HCT116 (cell line): Measurements from ENCODE around the gene NT5E. TPM values are rescaled to one million over a fixed set of nuclear protein-coding genes. Genes with fewer than 3 reads are reported as not detected.

Source experiments
- ATAC-seq: fragments of 200-7000 bp; cut with Tn5 transposase; 2 replicates; pipeline ENCODE4 v1.9.1; 2020; ENCODE audit warnings: mild to moderate bottlenecking, moderate library complexity
- BruUV-seq: library from RNA; stranded (reverse); fragments of 400-500 nt; replicated peaks from 2 replicates; lab custom pipeline; 2021; lab: Mats Ljungman, UMichigan
- CTCF ChIA-PET: fragments of 300-600 bp; sonication (Branson Sonifier 250); formaldehyde crosslinking; loops from one replicate; lab custom pipeline; 2021; ENCODE audit warnings: antibody characterized with exemption; lab: Charles Lee
- POLR2A ChIA-PET: fragments of 300-600, 350-600 bp; sonication (Branson Sonifier 250); formaldehyde crosslinking; loops from one replicate; lab custom pipeline; 2021; ENCODE audit warnings: antibody characterized with exemption; lab: Charles Lee
- RAD21 ChIA-PET, 2 experiments: fragments of 300-600 bp; sonication (Branson Sonifier 250); formaldehyde crosslinking; loops; one replicate each; lab custom pipeline; 2023; ENCODE audit warnings: low total read pairs in 2 of 2; ENCODE audit not compliant: uncharacterized antibody in 2 of 2, unreplicated experiment in 2 of 2, low non-redundant PET in 1 of 2; lab: Charles Lee
- DNase-seq: peaks from one replicate; pipeline ENCODE4 v3.0.0-alpha.2; 2010; ENCODE audit warnings: low read depth, low spot score
- H2AFZ ChIP-seq: fragments of 200-600 bp; shearing (Covaris generic), sonication (generic); 2 replicates; pipeline ENCODE4 v1.6.1; 2017; ENCODE audit warnings: low read depth, mixed run types, mixed read lengths, antibody characterized with exemption, low read length; ENCODE audit not compliant: poor library complexity, severe bottlenecking
- H3K27ac ChIP-seq: 2 replicates; pipeline ENCODE4 v1.5.1; 2012; ENCODE audit warnings: low read depth, low read length
- H3K27me3 ChIP-seq: fragments of 200-600 bp; sonication (generic); 2 replicates; pipeline ENCODE4 v1.6.1; 2016; ENCODE audit warnings: mixed run types, low read length, mixed read lengths; ENCODE audit not compliant: insufficient read depth
- H3K36me3 ChIP-seq, 2 experiments: fragments of 200-500 bp in 1 of 2; fragments of 200-600 bp in 1 of 2; sonication (Bioruptor generic) in 1 of 2; sonication (generic) in 1 of 2; 2 replicates each; pipeline versions ENCODE4 v1.5.1 to v1.6.1; 2014 to 2016; ENCODE audit warnings: low read length in 2 of 2, inconsistent platforms in 1 of 2, mixed read lengths in 1 of 2, mixed run types in 1 of 2; ENCODE audit not compliant: insufficient read depth in 2 of 2, control insufficient read depth in 1 of 2
- H3K4me1 ChIP-seq, 2 experiments: fragments of 200-600 bp in 1 of 2; sonication (generic) in 1 of 2; 2 replicates each; pipeline versions ENCODE4 v1.5.1 to v1.6.1; 2012 to 2017; ENCODE audit warnings: low read length in 2 of 2, inconsistent platforms in 1 of 2, mild to moderate bottlenecking in 1 of 2, mixed read lengths in 1 of 2, mixed run types in 1 of 2, moderate library complexity in 1 of 2; ENCODE audit not compliant: insufficient read depth in 2 of 2, control insufficient read depth in 1 of 2
- H3K4me2 ChIP-seq: fragments of 200-600 bp; sonication (generic); 2 replicates; pipeline ENCODE4 v1.6.1; 2017; ENCODE audit warnings: mixed run types, low read length, mixed read lengths
- H3K4me3 ChIP-seq, 2 experiments: fragments of 200-600 bp in 1 of 2; sonication (generic) in 1 of 2; replicated peaks in 1 of 2; 2 replicates each; pipeline ENCODE4 v1.5.1; 2011 to 2016; ENCODE audit warnings: low read length in 2 of 2, control low read depth in 1 of 2, low read depth in 1 of 2, mild to moderate bottlenecking in 1 of 2, mixed read lengths in 1 of 2, mixed run types in 1 of 2
- H3K79me2 ChIP-seq: fragments of 200-600 bp; sonication (generic); 2 replicates; pipeline ENCODE4 v1.6.1; 2017; ENCODE audit warnings: mild to moderate bottlenecking, mixed run types, low read length, moderate library complexity, mixed read lengths; ENCODE audit not compliant: insufficient read depth
- H3K9ac ChIP-seq: fragments of 200-600 bp; sonication (generic); 2 replicates; pipeline ENCODE4 v1.6.1; 2016; ENCODE audit warnings: low read length, mixed read lengths
- H3K9me2 ChIP-seq: fragments of 200-600 bp; sonication (generic), shearing (Covaris generic); 2 replicates; pipeline ENCODE4 v1.6.1; 2017; ENCODE audit warnings: mixed run types, mild to moderate bottlenecking, moderate library complexity; ENCODE audit not compliant: insufficient read depth
- H3K9me3 ChIP-seq, 2 experiments: fragments of 200-500 bp in 1 of 2; fragments of 200-600 bp in 1 of 2; sonication (Bioruptor generic) in 1 of 2; sonication (generic) in 1 of 2; 2 replicates each; pipeline ENCODE4 v1.6.1; 2014 to 2017; ENCODE audit warnings: low read length in 2 of 2, mixed read lengths in 2 of 2, inconsistent platforms in 1 of 2, low read depth in 1 of 2, mild to moderate bottlenecking in 1 of 2, mixed run types in 1 of 2, moderate library complexity in 1 of 2; ENCODE audit not compliant: control insufficient read depth in 1 of 2, insufficient read depth in 1 of 2
- H4K20me1 ChIP-seq: fragments of 200-600 bp; sonication (generic), shearing (Covaris generic); 2 replicates; pipeline ENCODE4 v1.6.1; 2017; ENCODE audit warnings: mixed run types, mild to moderate bottlenecking, moderate library complexity; ENCODE audit not compliant: insufficient read depth
- CBX3 ChIP-seq: IDR thresholded peaks from 2 replicates; pipeline ENCODE4 v1.6.1; 2012; ENCODE audit warnings: low read depth
- EGR1 ChIP-seq: IDR thresholded peaks from 2 replicates; pipeline ENCODE4 v1.6.1; 2012; ENCODE audit warnings: low read depth
- ELF1 ChIP-seq: IDR thresholded peaks from 2 replicates; pipeline ENCODE4 v1.6.1; 2012; ENCODE audit warnings: low read depth, borderline replicate concordance
- EZH2 ChIP-seq: fragments of 200-600 bp; sonication (generic); IDR thresholded peaks from 2 replicates; pipeline ENCODE4 v1.6.1; 2017; ENCODE audit warnings: antibody characterized with exemption, mixed run types
- EZH2phosphoT487 ChIP-seq: fragments of 200-600 bp; IDR thresholded peaks from 2 replicates; pipeline ENCODE4 v1.6.1; 2018; ENCODE audit warnings: antibody characterized with exemption, borderline replicate concordance
- FOSL1 ChIP-seq: IDR thresholded peaks from 2 replicates; pipeline ENCODE4 v1.6.1; 2012; ENCODE audit warnings: low read depth
- JUND ChIP-seq: IDR thresholded peaks from 2 replicates; pipeline ENCODE4 v1.6.1; 2012
- POLR2A ChIP-seq: IDR thresholded peaks from 2 replicates; pipeline ENCODE4 v1.7.0; 2011; ENCODE audit warnings: borderline replicate concordance; ENCODE audit not compliant: insufficient read depth, insufficient read length; ENCODE audit errors: extremely low read depth
- POLR2AphosphoS5 ChIP-seq: IDR thresholded peaks from 2 replicates; pipeline ENCODE4 v1.6.1; 2011; ENCODE audit warnings: mild to moderate bottlenecking, low read depth, low read length, moderate library complexity
- RAD21 ChIP-seq: IDR thresholded peaks from 2 replicates; pipeline ENCODE4 v1.6.1; 2012; ENCODE audit warnings: low read depth, mild to moderate bottlenecking
- SIN3A ChIP-seq: IDR thresholded peaks from 2 replicates; pipeline ENCODE4 v1.6.1; 2012; ENCODE audit warnings: low read depth
- SP1 ChIP-seq: IDR thresholded peaks from 2 replicates; pipeline ENCODE4 v1.6.1; 2012; ENCODE audit warnings: low read depth
- TCF7L2 ChIP-seq: IDR thresholded peaks from 2 replicates; pipeline ENCODE4 v1.7.0; 2011; ENCODE audit warnings: borderline replicate concordance, inconsistent platforms; ENCODE audit not compliant: insufficient read depth, insufficient read length; ENCODE audit errors: extremely low read depth
- YY1 ChIP-seq: IDR thresholded peaks from 2 replicates; pipeline ENCODE4 v1.6.1; 2011; ENCODE audit warnings: low read length, low read depth, moderate library complexity, mild to moderate bottlenecking; ENCODE audit not compliant: insufficient replicate concordance; ENCODE audit errors: extremely low read depth
- ZFX ChIP-seq: fragments of 450-650 bp; IDR thresholded peaks from 2 replicates; pipeline ENCODE4 v1.6.1; 2017
- intact Hi-C: fragments of 100-400 bp; cut with micrococcal nuclease; formaldehyde crosslinking; loops from 2 replicates; pipeline ENCODE4 v1.10.0; 2022
- total RNA-seq: library from RNA; stranded (reverse); gene quantifications from one replicate; pipeline ENCODE4 v1.2.1, GENCODE V29; 2021; ENCODE audit not compliant: unreplicated experiment
- TF ChIP-seq, protein P1 (sequence below): IDR thresholded peaks from 2 replicates; pipeline ENCODE4 v1.6.1; 2011; ENCODE audit warnings: mild to moderate bottlenecking, low read length, moderate library complexity; ENCODE audit not compliant: insufficient replicate concordance; ENCODE audit errors: extremely low read depth
- TF ChIP-seq, protein P2 (sequence below): IDR thresholded peaks from 2 replicates; pipeline ENCODE4 v1.6.1; 2012
- TF ChIP-seq, protein P3 (sequence below), 3 experiments: fragments of 200-600 bp in 1 of 3; sonication (generic) in 1 of 3; IDR thresholded peaks in 2 of 3; conservative IDR thresholded peaks in 1 of 3; 2 replicates each; pipeline ENCODE4 v1.5.1; 2012 to 2017; ENCODE audit warnings: low read depth in 2 of 3, low read length in 2 of 3, antibody characterized with exemption in 1 of 3, borderline replicate concordance in 1 of 3, control low read depth in 1 of 3, mild to moderate bottlenecking in 1 of 3, mixed read lengths in 1 of 3, mixed run types in 1 of 3, moderate library complexity in 1 of 3; ENCODE audit not compliant: insufficient read depth in 1 of 3
- TF ChIP-seq, protein P4 (sequence below): IDR thresholded peaks from 2 replicates; pipeline ENCODE4 v1.6.1; 2012
- TF ChIP-seq, protein P5 (sequence below): IDR thresholded peaks from 2 replicates; pipeline ENCODE4 v1.6.1; 2012; ENCODE audit warnings: low read depth

NT5E gene
- total RNA-seq, 1 experiment from 2014 or later: 68.2 TPM

DNA sequence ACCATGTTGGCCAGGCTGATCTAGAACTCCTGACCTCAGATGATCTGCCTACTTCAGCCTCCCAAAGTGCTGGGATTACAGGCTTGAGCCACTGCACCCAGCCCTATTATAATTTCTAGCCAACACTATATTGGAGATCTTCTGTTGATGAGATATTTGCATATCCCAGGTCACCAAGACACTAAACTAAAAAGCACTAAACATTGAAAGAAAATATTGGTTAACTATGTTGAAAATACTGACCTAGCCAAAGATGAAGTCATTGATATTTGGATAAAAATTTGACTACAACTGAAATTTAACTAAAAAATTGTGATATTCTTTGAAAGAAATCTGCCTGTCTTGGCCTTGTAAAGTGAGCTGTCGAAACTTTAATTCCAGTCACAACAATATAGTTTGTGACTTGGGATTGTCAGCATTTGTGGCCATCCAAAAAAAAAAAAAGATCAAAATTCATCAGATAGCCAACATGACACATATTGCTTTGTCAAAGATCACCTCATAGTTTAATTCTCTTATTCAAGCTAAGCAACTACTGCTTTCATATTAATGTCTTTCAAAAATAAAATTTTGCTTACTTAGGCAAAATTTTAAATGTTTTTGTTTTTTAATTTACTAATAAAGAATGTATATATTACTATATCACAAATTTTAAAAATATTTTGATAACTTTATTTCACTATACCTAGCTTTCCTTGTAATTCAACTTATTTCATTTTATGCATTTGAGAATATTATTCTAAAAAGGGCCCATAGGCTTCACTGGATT, 6.3 kb upstream of the NT5E start:
- H4K20me1 ChIP-seq: no peaks in the 10 kb centered on the region
- H3K9ac ChIP-seq: no peak overlapping the region
- no TSS peak for BruUV-seq
- RAD21 ChIA-PET: no interaction called here
- no peak overlapping the region for H3K4me3 ChIP-seq
- ATAC-seq (no peak), DNase-seq (no peak)
- H3K9me2 ChIP-seq: no peaks in the 10 kb centered on the region
- TF ChIP-seq SP1 (no peak), POLR2AphosphoS5 (no peak), RAD21 (no peak), EZH2 (no peak), FOSL1 (no peak), ZFX (no peak), CBX3 (no peak), POLR2A (no peak), JUND (no peak), TCF7L2 (no peak), ELF1 (no peak), SIN3A (no peak), EZH2phosphoT487 (no peak), YY1 (no peak), EGR1 (no peak)
- TF ChIP-seq, protein P1, sequence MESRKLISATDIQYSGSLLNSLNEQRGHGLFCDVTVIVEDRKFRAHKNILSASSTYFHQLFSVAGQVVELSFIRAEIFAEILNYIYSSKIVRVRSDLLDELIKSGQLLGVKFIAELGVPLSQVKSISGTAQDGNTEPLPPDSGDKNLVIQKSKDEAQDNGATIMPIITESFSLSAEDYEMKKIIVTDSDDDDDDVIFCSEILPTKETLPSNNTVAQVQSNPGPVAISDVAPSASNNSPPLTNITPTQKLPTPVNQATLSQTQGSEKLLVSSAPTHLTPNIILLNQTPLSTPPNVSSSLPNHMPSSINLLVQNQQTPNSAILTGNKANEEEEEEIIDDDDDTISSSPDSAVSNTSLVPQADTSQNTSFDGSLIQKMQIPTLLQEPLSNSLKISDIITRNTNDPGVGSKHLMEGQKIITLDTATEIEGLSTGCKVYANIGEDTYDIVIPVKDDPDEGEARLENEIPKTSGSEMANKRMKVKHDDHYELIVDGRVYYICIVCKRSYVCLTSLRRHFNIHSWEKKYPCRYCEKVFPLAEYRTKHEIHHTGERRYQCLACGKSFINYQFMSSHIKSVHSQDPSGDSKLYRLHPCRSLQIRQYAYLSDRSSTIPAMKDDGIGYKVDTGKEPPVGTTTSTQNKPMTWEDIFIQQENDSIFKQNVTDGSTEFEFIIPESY: no peak
- TF ChIP-seq, protein P2, sequence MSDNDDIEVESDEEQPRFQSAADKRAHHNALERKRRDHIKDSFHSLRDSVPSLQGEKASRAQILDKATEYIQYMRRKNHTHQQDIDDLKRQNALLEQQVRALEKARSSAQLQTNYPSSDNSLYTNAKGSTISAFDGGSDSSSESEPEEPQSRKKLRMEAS: no peak
- TF ChIP-seq, protein P3, sequence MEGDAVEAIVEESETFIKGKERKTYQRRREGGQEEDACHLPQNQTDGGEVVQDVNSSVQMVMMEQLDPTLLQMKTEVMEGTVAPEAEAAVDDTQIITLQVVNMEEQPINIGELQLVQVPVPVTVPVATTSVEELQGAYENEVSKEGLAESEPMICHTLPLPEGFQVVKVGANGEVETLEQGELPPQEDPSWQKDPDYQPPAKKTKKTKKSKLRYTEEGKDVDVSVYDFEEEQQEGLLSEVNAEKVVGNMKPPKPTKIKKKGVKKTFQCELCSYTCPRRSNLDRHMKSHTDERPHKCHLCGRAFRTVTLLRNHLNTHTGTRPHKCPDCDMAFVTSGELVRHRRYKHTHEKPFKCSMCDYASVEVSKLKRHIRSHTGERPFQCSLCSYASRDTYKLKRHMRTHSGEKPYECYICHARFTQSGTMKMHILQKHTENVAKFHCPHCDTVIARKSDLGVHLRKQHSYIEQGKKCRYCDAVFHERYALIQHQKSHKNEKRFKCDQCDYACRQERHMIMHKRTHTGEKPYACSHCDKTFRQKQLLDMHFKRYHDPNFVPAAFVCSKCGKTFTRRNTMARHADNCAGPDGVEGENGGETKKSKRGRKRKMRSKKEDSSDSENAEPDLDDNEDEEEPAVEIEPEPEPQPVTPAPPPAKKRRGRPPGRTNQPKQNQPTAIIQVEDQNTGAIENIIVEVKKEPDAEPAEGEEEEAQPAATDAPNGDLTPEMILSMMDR (IDR thresholded peaks at IDR 0.05 in 2 of 3, conservative IDR thresholded peaks at IDR 0.05 in 1 of 3; ENCODE audit: borderline replicate concordance in 1 of 3, insufficient read depth in 1 of 3, low read depth in 2 of 3, low read length in 2 of 3): no peak
- TF ChIP-seq, protein P4, sequence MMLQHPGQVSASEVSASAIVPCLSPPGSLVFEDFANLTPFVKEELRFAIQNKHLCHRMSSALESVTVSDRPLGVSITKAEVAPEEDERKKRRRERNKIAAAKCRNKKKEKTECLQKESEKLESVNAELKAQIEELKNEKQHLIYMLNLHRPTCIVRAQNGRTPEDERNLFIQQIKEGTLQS: no peak
- TF ChIP-seq, protein P5, sequence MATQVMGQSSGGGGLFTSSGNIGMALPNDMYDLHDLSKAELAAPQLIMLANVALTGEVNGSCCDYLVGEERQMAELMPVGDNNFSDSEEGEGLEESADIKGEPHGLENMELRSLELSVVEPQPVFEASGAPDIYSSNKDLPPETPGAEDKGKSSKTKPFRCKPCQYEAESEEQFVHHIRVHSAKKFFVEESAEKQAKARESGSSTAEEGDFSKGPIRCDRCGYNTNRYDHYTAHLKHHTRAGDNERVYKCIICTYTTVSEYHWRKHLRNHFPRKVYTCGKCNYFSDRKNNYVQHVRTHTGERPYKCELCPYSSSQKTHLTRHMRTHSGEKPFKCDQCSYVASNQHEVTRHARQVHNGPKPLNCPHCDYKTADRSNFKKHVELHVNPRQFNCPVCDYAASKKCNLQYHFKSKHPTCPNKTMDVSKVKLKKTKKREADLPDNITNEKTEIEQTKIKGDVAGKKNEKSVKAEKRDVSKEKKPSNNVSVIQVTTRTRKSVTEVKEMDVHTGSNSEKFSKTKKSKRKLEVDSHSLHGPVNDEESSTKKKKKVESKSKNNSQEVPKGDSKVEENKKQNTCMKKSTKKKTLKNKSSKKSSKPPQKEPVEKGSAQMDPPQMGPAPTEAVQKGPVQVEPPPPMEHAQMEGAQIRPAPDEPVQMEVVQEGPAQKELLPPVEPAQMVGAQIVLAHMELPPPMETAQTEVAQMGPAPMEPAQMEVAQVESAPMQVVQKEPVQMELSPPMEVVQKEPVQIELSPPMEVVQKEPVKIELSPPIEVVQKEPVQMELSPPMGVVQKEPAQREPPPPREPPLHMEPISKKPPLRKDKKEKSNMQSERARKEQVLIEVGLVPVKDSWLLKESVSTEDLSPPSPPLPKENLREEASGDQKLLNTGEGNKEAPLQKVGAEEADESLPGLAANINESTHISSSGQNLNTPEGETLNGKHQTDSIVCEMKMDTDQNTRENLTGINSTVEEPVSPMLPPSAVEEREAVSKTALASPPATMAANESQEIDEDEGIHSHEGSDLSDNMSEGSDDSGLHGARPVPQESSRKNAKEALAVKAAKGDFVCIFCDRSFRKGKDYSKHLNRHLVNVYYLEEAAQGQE: no peak
- no peaks in the 10 kb centered on the region for H3K36me3 ChIP-seq
- no peak overlapping the region for H3K27ac ChIP-seq
- no peaks in the 10 kb centered on the region for H3K79me2 ChIP-seq
- H3K4me2 ChIP-seq: no peak overlapping the region
- POLR2A ChIA-PET: no interaction called here
- H3K9me3 ChIP-seq: peaks cover 0 to 8% of the 10 kb centered on the region in 2 experiments; a peak in 1 of 4 replicates
- intact Hi-C loops: no loop called here
- H3K27me3 ChIP-seq: no peaks in the 10 kb centered on the region
- peaks cover 0 to 5% of the 10 kb centered on the region in 2 experiments; a peak in 2 of 4 replicates for H3K4me1 ChIP-seq
- H2AFZ ChIP-seq: no peak overlapping the region
- CTCF ChIA-PET: no interaction called here
